ENCODE results near the gene ARHGEF3.

ARHGEF3 gene

GRCh38 chr3:56822501-56822900 lies 20.8 kb upstream of the ARHGEF3 start:
- DNase-seq, result no peak

- no peak for DNase-seq
Measured at GRCh38 chr3:56819016-56819809, 17.5 kb upstream of the ARHGEF3 start.

GRCh38 chr3:56818156-56818985 lies 16.6 kb upstream of the ARHGEF3 start:
- no peak for DNase-seq

GRCh38 chr3:56817646-56818045 lies 15.9 kb upstream of the ARHGEF3 start:
- DNase-seq, result no peak

GRCh38 chr3:56816061-56816460 lies 14.3 kb upstream of the ARHGEF3 start:
- no peak for DNase-seq

GRCh38 chr3:56815589-56815988 lies 13.8 kb upstream of the ARHGEF3 start:
- no peak for DNase-seq

- no peak for DNase-seq
Measured at GRCh38 chr3:56813653-56813960, 11.9 kb upstream of the ARHGEF3 start.

DNA sequence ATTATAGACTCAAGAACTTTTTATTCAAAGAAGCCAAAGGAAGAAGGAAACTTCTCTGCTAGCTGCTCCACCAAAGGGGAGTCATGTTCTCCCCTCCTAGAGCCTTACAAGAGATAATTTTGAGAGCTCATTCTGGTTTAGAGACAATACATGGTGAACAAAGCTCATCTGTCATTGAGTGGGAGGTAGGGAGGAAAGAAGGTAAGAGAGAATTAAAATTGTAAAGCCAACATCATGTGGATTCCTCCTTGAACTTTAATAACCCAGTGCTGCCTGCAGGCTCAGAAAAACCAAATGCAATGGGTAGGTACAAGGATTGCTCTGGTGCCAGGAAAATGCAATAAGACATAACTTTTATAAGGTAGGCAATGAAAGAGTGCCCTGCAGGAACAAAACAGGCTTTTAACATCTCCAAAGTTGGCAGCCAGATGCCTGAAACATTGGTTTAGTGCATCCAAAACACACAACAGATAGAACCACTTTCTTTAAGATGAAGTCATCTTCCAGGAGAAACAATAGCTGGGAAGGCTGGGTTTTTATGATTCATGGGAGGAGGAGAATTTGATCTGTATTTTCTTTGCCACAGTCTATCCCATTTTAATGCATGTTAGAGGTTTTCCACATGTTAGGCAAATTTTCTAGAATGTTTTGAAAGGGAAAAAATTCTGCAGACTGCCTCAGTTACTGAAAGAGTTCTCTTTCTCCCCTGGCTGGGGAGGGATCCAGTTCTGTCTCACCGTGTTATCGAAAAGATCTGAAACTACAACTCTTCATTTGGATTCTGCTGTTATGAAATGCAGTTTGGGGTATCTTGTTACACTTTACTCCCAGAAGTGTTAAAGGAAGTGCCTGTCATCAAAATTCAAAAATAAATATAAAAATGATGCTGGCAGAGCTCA lies 11.3 kb upstream of the ARHGEF3 start:
- no peak for DNase-seq

GRCh38 chr3:56811546-56812202 lies 9.9 kb upstream of the ARHGEF3 start:
- no peak for DNase-seq

GRCh38 chr3:56810577-56811545 lies 9.1 kb upstream of the ARHGEF3 start:
- no peak for DNase-seq

- no peak for DNase-seq
Measured at GRCh38 chr3:56806407-56806806, 4.7 kb upstream of the ARHGEF3 start.

GRCh38 chr3:56802790-56803189 lies 1.0 kb upstream of the ARHGEF3 start:
- DNase-seq, result no peak

DNA sequence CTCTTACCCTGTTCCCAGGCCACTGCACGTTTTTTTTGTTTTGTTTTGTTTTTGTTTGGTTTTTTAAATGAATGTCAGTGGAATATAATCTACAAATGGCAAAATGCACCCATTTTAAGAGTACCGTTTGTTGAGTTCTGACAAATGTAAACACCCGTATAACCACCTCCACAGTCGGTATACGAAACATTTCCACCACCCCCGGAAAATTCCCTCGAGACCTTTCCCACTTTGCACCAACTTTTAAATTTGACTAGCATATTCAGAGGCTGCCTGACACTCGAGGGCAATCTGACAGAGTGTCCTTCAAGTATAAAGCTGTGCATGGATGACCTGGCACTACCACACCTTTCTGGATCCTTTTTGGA lies 613 bp upstream of the ARHGEF3 start:
- DNase-seq, result peak; percentile 39 to 41

- DNase-seq, result peak; percentile 25 to 28
Measured at GRCh38 chr3:56800832-56801661, 702 bp downstream of the ARHGEF3 start.

- peak; percentile 80 to 87 for DNase-seq
Measured at GRCh38 chr3:56800130-56800831, 1.5 kb downstream of the ARHGEF3 start.

GRCh38 chr3:56799251-56799882 lies 2.4 kb downstream of the ARHGEF3 start:
- DNase-seq, result peak in 1 of 2 donors; percentile 25

- no peak for DNase-seq
Measured at GRCh38 chr3:56796996-56797395, 4.8 kb downstream of the ARHGEF3 start.

GRCh38 chr3:56796202-56796601 lies 5.5 kb downstream of the ARHGEF3 start:
- DNase-seq, result peak in 1 of 2 donors; percentile 39

DNA sequence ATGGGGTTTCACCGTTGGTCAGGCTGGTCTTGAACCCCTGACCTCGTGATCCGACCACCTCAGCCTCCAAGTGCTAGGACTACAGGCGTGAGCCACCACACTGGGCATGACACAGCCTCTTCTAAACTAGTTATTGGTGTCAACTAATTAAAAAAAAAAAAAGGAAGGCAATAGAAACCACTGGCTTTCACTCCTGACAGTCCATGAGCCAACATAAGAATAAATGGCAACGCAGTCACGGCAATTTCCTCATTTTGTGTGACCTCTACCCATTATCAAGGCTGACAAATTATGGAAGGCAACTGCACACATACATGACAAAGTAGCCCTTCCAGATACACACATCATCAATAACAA lies 5.9 kb downstream of the ARHGEF3 start:
- DNase-seq, result no peak

Measured in activated CD4-positive, alpha-beta T cell treated with anti-CD3 and anti-CD28 coated beads for 4 hours (primary cell).